Neural progenitor cell (in vitro differentiated cells): ENCODE measurements around the gene SNX15. TPM values are rescaled to one million over a fixed set of nuclear protein-coding genes. Genes with fewer than 3 reads are reported as not detected.

Source experiments
- DNase-seq: peaks from one replicate; pipeline ENCODE4 v3.0.0-alpha.2; 2016; ENCODE audit warnings: low spot score
- H2AFZ ChIP-seq: fragments of 200-600 bp; sonication (generic); replicated peaks from 2 replicates; pipeline ENCODE4 v1.6.1; 2016; ENCODE audit warnings: antibody characterized with exemption
- H3F3A ChIP-seq: fragments of 200-600 bp; sonication (generic); 2 replicates; pipeline ENCODE4 v1.6.1; 2016; ENCODE audit warnings: antibody characterized with exemption, low read depth
- H3K27ac ChIP-seq: fragments of 200-600 bp; sonication (generic); 2 replicates; pipeline ENCODE4 v1.5.1; 2016; ENCODE audit warnings: mild to moderate bottlenecking
- H3K27me3 ChIP-seq: fragments of 200-600 bp; sonication (generic); 2 replicates; pipeline ENCODE4 v1.6.1; 2016; ENCODE audit warnings: mild to moderate bottlenecking, moderate library complexity
- H3K36me3 ChIP-seq: fragments of 200-600 bp; sonication (generic); 2 replicates; pipeline ENCODE4 v1.5.1; 2016
- H3K4me1 ChIP-seq: fragments of 200-600 bp; sonication (generic); 2 replicates; pipeline ENCODE4 v1.6.1; 2016; ENCODE audit warnings: mixed run types
- H3K4me2 ChIP-seq: fragments of 200-600 bp; sonication (generic); 2 replicates; pipeline ENCODE4 v1.6.1; 2016
- H3K4me3 ChIP-seq: fragments of 200-600 bp; sonication (generic); 2 replicates; pipeline ENCODE4 v1.5.1; 2016
- H3K79me2 ChIP-seq: fragments of 200-600 bp; sonication (generic); 2 replicates; pipeline ENCODE4 v1.6.1; 2016; ENCODE audit warnings: low read depth
- H3K9ac ChIP-seq: fragments of 200-600 bp; sonication (generic); 2 replicates; pipeline ENCODE4 v1.6.1; 2016
- H3K9me3 ChIP-seq: fragments of 200-600 bp; sonication (generic); 2 replicates; pipeline ENCODE4 v1.5.1; 2016; ENCODE audit warnings: low read depth
- H4K20me1 ChIP-seq: fragments of 200-600 bp; sonication (generic); 2 replicates; pipeline ENCODE4 v1.6.1; 2016; ENCODE audit warnings: low read depth
- H3K27ac Mint-ChIP-seq: 3 replicates; pipeline ENCODE4 v1.8.0; 2021; ENCODE audit warnings: mixed read lengths
- H3K27me3 Mint-ChIP-seq: 2 replicates; pipeline ENCODE4 v1.8.0; 2022; ENCODE audit warnings: low read depth, mild to moderate bottlenecking, inconsistent platforms, moderate library complexity, mixed read lengths; ENCODE audit not compliant: insufficient read depth
- H3K36me3 Mint-ChIP-seq: 3 replicates; pipeline ENCODE4 v1.8.0; 2021; ENCODE audit warnings: mixed read lengths
- H3K4me1 Mint-ChIP-seq: 3 replicates; pipeline ENCODE4 v1.8.0; 2021; ENCODE audit warnings: mixed read lengths
- H3K4me3 Mint-ChIP-seq: 3 replicates; pipeline ENCODE4 v1.8.0; 2021; ENCODE audit warnings: mild to moderate bottlenecking, moderate library complexity, mixed read lengths
- H3K9me3 Mint-ChIP-seq: 3 replicates; pipeline ENCODE4 v1.8.0; 2020; ENCODE audit warnings: mixed read lengths
- EZH2 ChIP-seq: fragments of 200-600 bp; sonication (generic); IDR thresholded peaks from 2 replicates; pipeline ENCODE4 v1.6.1; 2017; ENCODE audit warnings: antibody characterized with exemption, mild to moderate bottlenecking, moderate library complexity
- EZH2phosphoT487 ChIP-seq: fragments of 200-600 bp; sonication (generic); IDR thresholded peaks from 2 replicates; pipeline ENCODE4 v1.6.1; 2017; ENCODE audit warnings: antibody characterized with exemption
- total RNA-seq: library from RNA; depleted of rRNA; stranded (reverse); fragments of >200 nt; gene quantifications from 2 replicates; pipeline ENCODE4 v1.2.3, GENCODE V29; 2015; ENCODE audit warnings: low replicate concordance
- TF ChIP-seq, protein P1 (sequence below): fragments of 200-600 bp; sonication (generic); IDR thresholded peaks from 2 replicates; pipeline ENCODE4 v1.5.1; 2017; ENCODE audit warnings: antibody characterized with exemption, mild to moderate bottlenecking

The SNX15 gene
- total RNA-seq, 1 donor from 2014 or later: 10.7 TPM

DNA sequence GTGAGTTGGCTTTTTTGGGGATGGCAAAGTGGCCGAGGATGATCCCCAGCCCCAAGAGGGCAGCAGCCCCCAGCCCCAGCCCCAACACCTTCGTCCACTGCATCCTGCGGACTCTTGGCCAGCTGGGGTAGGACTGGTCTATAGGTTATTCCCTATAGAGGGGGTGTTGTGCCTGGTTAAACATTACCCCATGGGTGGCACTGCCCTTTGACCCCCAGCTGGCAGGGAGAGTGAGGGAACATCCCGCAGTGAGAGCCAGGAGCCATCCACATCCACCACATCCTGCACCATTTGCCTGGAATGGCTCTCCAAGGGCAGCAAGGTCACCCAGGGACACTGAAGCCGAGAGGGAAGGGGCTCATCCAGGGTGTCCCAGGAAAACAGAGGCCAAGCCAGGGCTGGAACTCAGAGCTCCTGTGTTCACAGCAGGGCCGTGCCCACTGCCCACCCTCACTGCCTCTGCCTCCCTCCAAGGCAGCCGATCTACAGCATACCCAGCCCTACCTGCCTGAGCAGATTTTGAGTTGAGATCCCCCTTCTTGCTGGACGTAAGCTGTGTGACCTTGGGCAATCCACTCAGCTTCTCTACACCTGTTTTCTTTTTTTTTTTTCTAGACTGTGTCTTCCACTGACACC lies 31.3 kb downstream of the SNX15 start, which contains the start of gene NAALADL1:
Gene NAALADL1, minus strand, starts transcription at position 135 of the 636 bp plus-strand sequence. Its CDS starts 32 bp downstream, at position 103.
- no peak for TF ChIP-seq EZH2phosphoT487
- TF ChIP-seq, protein P1, sequence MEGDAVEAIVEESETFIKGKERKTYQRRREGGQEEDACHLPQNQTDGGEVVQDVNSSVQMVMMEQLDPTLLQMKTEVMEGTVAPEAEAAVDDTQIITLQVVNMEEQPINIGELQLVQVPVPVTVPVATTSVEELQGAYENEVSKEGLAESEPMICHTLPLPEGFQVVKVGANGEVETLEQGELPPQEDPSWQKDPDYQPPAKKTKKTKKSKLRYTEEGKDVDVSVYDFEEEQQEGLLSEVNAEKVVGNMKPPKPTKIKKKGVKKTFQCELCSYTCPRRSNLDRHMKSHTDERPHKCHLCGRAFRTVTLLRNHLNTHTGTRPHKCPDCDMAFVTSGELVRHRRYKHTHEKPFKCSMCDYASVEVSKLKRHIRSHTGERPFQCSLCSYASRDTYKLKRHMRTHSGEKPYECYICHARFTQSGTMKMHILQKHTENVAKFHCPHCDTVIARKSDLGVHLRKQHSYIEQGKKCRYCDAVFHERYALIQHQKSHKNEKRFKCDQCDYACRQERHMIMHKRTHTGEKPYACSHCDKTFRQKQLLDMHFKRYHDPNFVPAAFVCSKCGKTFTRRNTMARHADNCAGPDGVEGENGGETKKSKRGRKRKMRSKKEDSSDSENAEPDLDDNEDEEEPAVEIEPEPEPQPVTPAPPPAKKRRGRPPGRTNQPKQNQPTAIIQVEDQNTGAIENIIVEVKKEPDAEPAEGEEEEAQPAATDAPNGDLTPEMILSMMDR: no peak
- no peak for TF ChIP-seq EZH2
- Mint-ChIP-seq H3K27me3 (peaks cover 3% of the 10 kb centered on the region), H3K9me3 (no peaks in the 10 kb centered on the region), H3K4me3 (no peak within 1 kb of the TSS), H3K4me1 (peaks cover 3% of the 10 kb centered on the region), H3K27ac (no peak within 1 kb of the TSS), H3K36me3 (no peaks in the 10 kb centered on the region)
- Histone ChIP-seq H3K79me2 (no peaks in the 10 kb centered on the region), H3K27ac (no peak within 1 kb of the TSS), H2AFZ (no peak within 1 kb of the TSS), H3K9ac (no peak within 1 kb of the TSS), H3F3A (no peaks in the 10 kb centered on the region), H4K20me1 (no peaks in the 10 kb centered on the region), H3K4me2 (no peak within 1 kb of the TSS), H3K4me1 (no peaks in the 10 kb centered on the region), H3K27me3 (no peaks in the 10 kb centered on the region), H3K36me3 (no peaks in the 10 kb centered on the region), H3K4me3 (no peak within 1 kb of the TSS), H3K9me3 (no peaks in the 10 kb centered on the region)
- no peak for DNase-seq

- TF ChIP-seq, protein P1: no peak
- TF ChIP-seq EZH2phosphoT487: no peak
- TF ChIP-seq EZH2: no peak
- no peaks in the 10 kb centered on the region for H3K27me3 ChIP-seq
- no peak overlapping the region for H3K9ac ChIP-seq
- no peak overlapping the region for H3K27ac ChIP-seq
- Mint-ChIP-seq H3K9me3 (no peaks in the 10 kb centered on the region), H3K4me3 (no peak overlapping the region), H3K27ac (no peak overlapping the region), H3K4me1 (peaks cover 3% of the 10 kb centered on the region), H3K27me3 (peaks cover 2% of the 10 kb centered on the region), H3K36me3 (no peaks in the 10 kb centered on the region)
- no peaks in the 10 kb centered on the region for H3K9me3 ChIP-seq
- no peaks in the 10 kb centered on the region for H4K20me1 ChIP-seq
- no peaks in the 10 kb centered on the region for H3K4me1 ChIP-seq
- no peaks in the 10 kb centered on the region for H3K36me3 ChIP-seq
- no peak for DNase-seq
- H3K4me2 ChIP-seq: no peak overlapping the region
- no peaks in the 10 kb centered on the region for H3F3A ChIP-seq
- H3K4me3 ChIP-seq: no peak overlapping the region
- no peaks in the 10 kb centered on the region for H3K79me2 ChIP-seq
- no peak overlapping the region for H2AFZ ChIP-seq
These were observed 32.3 kb downstream of the SNX15 start for GRCh38 chr11:65059523-65059922.

DNA sequence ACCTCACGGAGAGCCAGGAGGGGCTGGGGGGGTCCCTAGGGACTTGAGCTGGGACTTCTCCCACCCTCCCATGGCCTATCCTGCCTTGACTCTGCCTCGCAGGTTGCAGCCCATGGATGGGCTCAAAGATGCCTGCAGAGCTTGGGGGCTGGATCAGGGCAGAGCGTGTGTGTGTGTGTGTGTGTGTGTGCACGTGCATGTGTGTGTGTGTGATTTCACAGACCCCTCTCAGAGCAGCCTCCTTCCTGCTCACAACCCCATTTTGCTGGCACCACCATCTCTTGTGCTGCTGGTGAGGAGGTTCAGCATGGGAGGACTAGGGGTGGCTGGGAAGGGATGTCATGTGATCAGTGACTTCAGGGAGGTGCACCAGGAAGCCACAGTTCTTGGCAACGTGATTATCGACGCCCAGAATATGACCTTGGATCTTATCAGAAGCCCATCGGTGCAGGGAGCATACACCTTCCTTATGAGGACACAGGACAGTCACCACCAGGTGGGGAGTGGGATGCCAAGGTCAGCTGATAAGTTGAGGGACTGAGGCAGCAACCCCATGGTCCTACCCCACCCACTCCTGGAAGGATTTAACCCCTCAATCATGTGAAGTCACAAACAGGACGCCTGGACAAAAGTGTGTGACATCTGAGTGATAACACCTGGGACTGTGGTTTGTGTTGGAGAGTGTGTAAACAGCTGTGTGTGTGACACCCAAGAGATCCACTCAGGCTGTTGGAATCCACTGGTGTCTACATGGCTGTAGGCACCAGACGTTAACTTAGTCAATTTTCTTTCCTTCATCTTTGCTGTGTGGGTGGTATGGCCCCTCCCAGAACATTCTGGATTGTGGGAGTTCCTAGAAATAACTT lies 33.0 kb downstream of the SNX15 start:
- TF ChIP-seq EZH2 (no peak), EZH2phosphoT487 (no peak)
- TF ChIP-seq, protein P1: no peak
- Histone ChIP-seq H3K36me3 (no peaks in the 10 kb centered on the region), H3F3A (no peaks in the 10 kb centered on the region), H3K9ac (no peak overlapping the region), H3K27me3 (no peaks in the 10 kb centered on the region), H2AFZ (no peak overlapping the region), H3K9me3 (no peaks in the 10 kb centered on the region), H3K4me1 (no peaks in the 10 kb centered on the region), H3K4me3 (no peak overlapping the region), H3K4me2 (no peak overlapping the region), H3K27ac (no peak overlapping the region), H4K20me1 (no peaks in the 10 kb centered on the region), H3K79me2 (no peaks in the 10 kb centered on the region)
- peaks cover 2% of the 10 kb centered on the region for H3K27me3 Mint-ChIP-seq
- H3K4me3 Mint-ChIP-seq: no peak overlapping the region
- no peak overlapping the region for H3K27ac Mint-ChIP-seq
- no peak for DNase-seq
- H3K4me1 Mint-ChIP-seq: peaks cover 3% of the 10 kb centered on the region
- H3K9me3 Mint-ChIP-seq: no peaks in the 10 kb centered on the region
- H3K36me3 Mint-ChIP-seq: no peaks in the 10 kb centered on the region
